Tibial nerve (tissue), 4 donors: ENCODE measurements around the gene CLTC.

Source experiments
- EP300 ChIP-seq, 2 donors: sonication (generic); formaldehyde crosslinking; IDR thresholded peaks; one replicate each; pipeline ENCODE4 v1.6.1; 2017; ENCODE audit warnings: antibody characterized with exemption in 2 of 2, mild to moderate bottlenecking in 1 of 2
- POLR2A ChIP-seq, 2 donors: fragments of 450-650 bp; IDR thresholded peaks; one replicate each; pipeline ENCODE4 v1.6.1; 2017; ENCODE audit warnings: antibody characterized with exemption in 2 of 2, mild to moderate bottlenecking in 2 of 2, moderate library complexity in 2 of 2
- TF ChIP-seq, protein P1 (sequence below), 5 experiments: fragments of 200-600 bp in 3 of 5; fragments of 450-650 bp in 2 of 5; sonication (generic) in 3 of 5; IDR thresholded peaks; one replicate each; pipeline ENCODE4 v1.5.1; 2016 to 2019; ENCODE audit warnings: antibody characterized with exemption in 5 of 5, mild to moderate bottlenecking in 3 of 5, moderate library complexity in 2 of 5

DNA sequence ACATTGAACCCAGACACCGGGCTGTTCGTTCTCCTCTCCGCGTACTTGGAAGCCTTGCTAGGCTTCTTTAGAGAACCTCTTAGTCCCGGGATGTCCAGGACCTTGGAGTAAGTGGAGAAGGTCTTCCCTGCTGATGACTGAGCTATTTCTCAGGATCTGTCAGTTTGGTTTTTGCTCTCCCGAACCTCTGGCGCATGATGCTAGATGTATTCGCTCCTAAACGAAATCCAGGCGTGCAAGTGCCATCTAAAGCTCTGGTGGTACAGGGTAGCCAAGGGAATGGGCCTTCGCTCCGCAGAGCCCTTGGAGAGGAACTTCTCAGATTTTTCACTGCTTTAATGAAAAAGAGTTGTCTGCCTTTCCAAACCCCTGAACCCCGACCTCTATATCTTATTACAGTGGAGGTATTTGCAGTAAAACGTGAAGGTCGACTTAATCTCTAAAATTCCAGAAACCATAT is 88.3 kb downstream of the CLTC start:
- TF ChIP-seq, protein P1, sequence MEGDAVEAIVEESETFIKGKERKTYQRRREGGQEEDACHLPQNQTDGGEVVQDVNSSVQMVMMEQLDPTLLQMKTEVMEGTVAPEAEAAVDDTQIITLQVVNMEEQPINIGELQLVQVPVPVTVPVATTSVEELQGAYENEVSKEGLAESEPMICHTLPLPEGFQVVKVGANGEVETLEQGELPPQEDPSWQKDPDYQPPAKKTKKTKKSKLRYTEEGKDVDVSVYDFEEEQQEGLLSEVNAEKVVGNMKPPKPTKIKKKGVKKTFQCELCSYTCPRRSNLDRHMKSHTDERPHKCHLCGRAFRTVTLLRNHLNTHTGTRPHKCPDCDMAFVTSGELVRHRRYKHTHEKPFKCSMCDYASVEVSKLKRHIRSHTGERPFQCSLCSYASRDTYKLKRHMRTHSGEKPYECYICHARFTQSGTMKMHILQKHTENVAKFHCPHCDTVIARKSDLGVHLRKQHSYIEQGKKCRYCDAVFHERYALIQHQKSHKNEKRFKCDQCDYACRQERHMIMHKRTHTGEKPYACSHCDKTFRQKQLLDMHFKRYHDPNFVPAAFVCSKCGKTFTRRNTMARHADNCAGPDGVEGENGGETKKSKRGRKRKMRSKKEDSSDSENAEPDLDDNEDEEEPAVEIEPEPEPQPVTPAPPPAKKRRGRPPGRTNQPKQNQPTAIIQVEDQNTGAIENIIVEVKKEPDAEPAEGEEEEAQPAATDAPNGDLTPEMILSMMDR (IDR thresholded peaks at IDR 0.05), result no peak
- TF ChIP-seq EP300 (IDR thresholded peaks at IDR 0.05) (no peak), POLR2A (IDR thresholded peaks at IDR 0.05) (no peak)
